Ectodermal cell (in vitro differentiated cells): Measurements from ENCODE around the gene UTF1.
A peak's percentile ranks its signal among the peaks of the same experiment; 100 is the strongest.

Source experiments
- H3K27ac ChIP-seq: 2 replicates; pipeline ENCODE4 v1.7.0; 2013; ENCODE audit warnings: mild to moderate bottlenecking, low read depth, low read length; ENCODE audit not compliant: insufficient read depth, poor library complexity, severe bottlenecking
- H3K27me3 ChIP-seq: 2 replicates; pipeline ENCODE4 v1.7.0; 2013; ENCODE audit warnings: mild to moderate bottlenecking, low read length; ENCODE audit not compliant: insufficient read depth, control insufficient read depth, poor library complexity, severe bottlenecking
- H3K36me3 ChIP-seq: one replicate; pipeline ENCODE4 v1.7.0; 2013; ENCODE audit warnings: low read length; ENCODE audit not compliant: control insufficient read depth, insufficient read depth
- H3K4me1 ChIP-seq: one replicate; pipeline ENCODE4 v1.7.0; 2013; ENCODE audit warnings: low read length; ENCODE audit not compliant: control insufficient read depth, insufficient read depth
- H3K4me3 ChIP-seq: 2 replicates; pipeline ENCODE4 v1.7.0; 2013; ENCODE audit warnings: low read depth, low read length, control low read depth; ENCODE audit not compliant: insufficient read depth
- H3K9me3 ChIP-seq: 2 replicates; pipeline ENCODE4 v1.7.0; 2013; ENCODE audit warnings: mild to moderate bottlenecking, low read length, moderate library complexity; ENCODE audit not compliant: control insufficient read depth
- WGBS, 2 experiments: methylation state at CpG; one replicate each; pipeline ENCODE4 v1.1.7; 2013; ENCODE audit warnings: missing lambda C conversion rate in 2 of 2; 5-methylcytosine and 5-hydroxymethylcytosine counted together

Gene UTF1

GRCh38 chr10:133237241-133237587, 7.2 kb downstream of the UTF1 start:
- Histone ChIP-seq H3K4me3 (peak overlapping the region; percentile 16), H3K27me3 (peaks cover 75% of the 10 kb centered on the region), H3K36me3 (no peaks in the 10 kb centered on the region), H3K4me1 (peaks cover 31% of the 10 kb centered on the region), H3K27ac (no peak overlapping the region), H3K9me3 (no peaks in the 10 kb centered on the region)
- 1 to 2% methylated on average over 32 of the region's 32 CpGs for WGBS, 2 experiments

GRCh38 chr10:133237588-133238465, 7.8 kb downstream of the UTF1 start, which contains the start of gene VENTX:
Gene VENTX, plus strand, starts transcription at chr10:133237855. Its CDS starts 60 bp downstream, at chr10:133237915.
- peaks cover 31% of the 10 kb centered on the region for H3K4me1 ChIP-seq
- 1% methylated on average over 60 of the region's 60 CpGs for WGBS, 2 experiments
- H3K36me3 ChIP-seq, result no peaks in the 10 kb centered on the region
- H3K9me3 ChIP-seq, result no peaks in the 10 kb centered on the region
- peak within 1 kb of the TSS; percentile 16 for H3K4me3 ChIP-seq
- H3K27me3 ChIP-seq, result peaks cover 69% of the 10 kb centered on the region
- no peak within 1 kb of the TSS for H3K27ac ChIP-seq

GRCh38 chr10:133238466-133238804, 8.4 kb downstream of the UTF1 start:
- 5 to 8% methylated on average over 15 of the region's 15 CpGs for WGBS, 2 experiments
- no peaks in the 10 kb centered on the region for H3K9me3 ChIP-seq
- no peaks in the 10 kb centered on the region for H3K36me3 ChIP-seq
- peaks cover 63% of the 10 kb centered on the region for H3K27me3 ChIP-seq
- H3K27ac ChIP-seq, result no peak overlapping the region
- H3K4me1 ChIP-seq, result peaks cover 31% of the 10 kb centered on the region
- H3K4me3 ChIP-seq, result peak overlapping the region; percentile 6

- no peaks in the 10 kb centered on the region for H3K9me3 ChIP-seq
- H3K27ac ChIP-seq, result no peak overlapping the region
- H3K4me3 ChIP-seq, result no peak overlapping the region
- H3K27me3 ChIP-seq, result peaks cover 47% of the 10 kb centered on the region
- WGBS, 2 experiments, result 93 to 96% methylated on average over 15 of the region's 15 CpGs
- H3K4me1 ChIP-seq, result peaks cover 31% of the 10 kb centered on the region
- H3K36me3 ChIP-seq, result no peaks in the 10 kb centered on the region
Observed at GRCh38 chr10:133239990-133240389, 10.0 kb downstream of the UTF1 start.

GRCh38 chr10:133241501-133242205, 11.6 kb downstream of the UTF1 start:
- Histone ChIP-seq H3K36me3 (no peaks in the 10 kb centered on the region), H3K27me3 (peaks cover 31% of the 10 kb centered on the region), H3K27ac (no peak overlapping the region), H3K4me1 (peaks cover 19% of the 10 kb centered on the region), H3K9me3 (no peaks in the 10 kb centered on the region), H3K4me3 (no peak overlapping the region)
- 92 to 93% methylated on average over 25 of the region's 25 CpGs for WGBS, 2 experiments

GRCh38 chr10:133242611-133243356, 12.8 kb downstream of the UTF1 start:
- Histone ChIP-seq H3K27me3 (peaks cover 19% of the 10 kb centered on the region), H3K27ac (no peak overlapping the region), H3K4me3 (no peak overlapping the region), H3K9me3 (no peaks in the 10 kb centered on the region), H3K36me3 (no peaks in the 10 kb centered on the region), H3K4me1 (peaks cover 17% of the 10 kb centered on the region)
- 93 to 94% methylated on average over 27 of the region's 27 CpGs for WGBS, 2 experiments

- Histone ChIP-seq H3K4me1 (peaks cover 9% of the 10 kb centered on the region), H3K9me3 (no peaks in the 10 kb centered on the region), H3K27me3 (peaks cover 11% of the 10 kb centered on the region), H3K27ac (no peak overlapping the region), H3K4me3 (no peak overlapping the region), H3K36me3 (no peaks in the 10 kb centered on the region)
- 86 to 88% methylated on average over 14 of the region's 14 CpGs for WGBS, 2 experiments
Observed at GRCh38 chr10:133243593-133243992, 13.6 kb downstream of the UTF1 start.

- no peaks in the 10 kb centered on the region for H3K36me3 ChIP-seq
- no peaks in the 10 kb centered on the region for H3K27me3 ChIP-seq
- no peak overlapping the region for H3K4me3 ChIP-seq
- 81 to 82% methylated on average over 33 of the region's 33 CpGs for WGBS, 2 experiments
- H3K27ac ChIP-seq, result no peak overlapping the region
- peaks cover 7% of the 10 kb centered on the region for H3K4me1 ChIP-seq
- no peaks in the 10 kb centered on the region for H3K9me3 ChIP-seq
Observed at GRCh38 chr10:133245439-133246235, 15.6 kb downstream of the UTF1 start.

- Histone ChIP-seq H3K4me1 (peaks cover 7% of the 10 kb centered on the region), H3K4me3 (no peak overlapping the region), H3K9me3 (no peaks in the 10 kb centered on the region), H3K36me3 (no peaks in the 10 kb centered on the region), H3K27ac (no peak overlapping the region), H3K27me3 (no peaks in the 10 kb centered on the region)
- 89 to 91% methylated on average over 12 of the region's 12 CpGs for WGBS, 2 experiments
Observed at GRCh38 chr10:133246236-133246626, 16.2 kb downstream of the UTF1 start.
